ENCODE data around the gene LCOR.
"Not testable (repeated sequence)": the region's sequence is repeated elsewhere in the genome, so short reads cannot be mapped to it uniquely, and the experiment has no call there.

Gene LCOR

DNA sequence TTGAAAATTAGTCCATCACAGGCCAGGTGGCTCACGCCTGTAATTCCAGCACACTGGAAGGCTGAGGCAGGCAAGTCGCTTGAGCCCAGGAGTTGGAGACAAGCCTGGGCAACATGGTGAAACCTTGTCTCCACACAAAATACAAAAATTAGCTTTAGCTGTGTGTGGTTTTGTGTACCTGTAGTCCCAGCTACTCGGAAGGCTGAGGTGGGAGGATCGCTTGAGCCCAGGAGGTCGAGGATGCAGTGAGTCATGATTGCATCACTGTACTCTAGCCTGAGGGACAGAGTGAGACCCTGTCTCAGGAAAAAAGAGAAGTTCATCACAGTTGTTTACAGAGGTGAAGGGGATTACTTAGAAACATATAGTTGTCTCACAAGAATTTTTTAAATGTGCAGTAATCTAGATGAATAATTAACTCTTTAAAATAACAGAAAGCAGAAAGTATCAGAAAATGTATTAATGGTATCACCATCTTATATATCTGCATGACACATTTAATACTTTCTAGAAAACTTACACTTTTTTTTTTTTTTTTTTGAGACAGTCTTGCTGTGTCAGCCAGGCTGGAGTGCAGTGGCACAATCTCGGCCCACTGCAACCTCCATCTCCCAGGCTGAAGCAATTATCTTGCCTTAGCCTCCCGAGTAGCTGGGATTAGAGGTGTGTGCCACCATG lies 8.9 kb downstream of the LCOR start:
- DNase-seq: no peak

DNA sequence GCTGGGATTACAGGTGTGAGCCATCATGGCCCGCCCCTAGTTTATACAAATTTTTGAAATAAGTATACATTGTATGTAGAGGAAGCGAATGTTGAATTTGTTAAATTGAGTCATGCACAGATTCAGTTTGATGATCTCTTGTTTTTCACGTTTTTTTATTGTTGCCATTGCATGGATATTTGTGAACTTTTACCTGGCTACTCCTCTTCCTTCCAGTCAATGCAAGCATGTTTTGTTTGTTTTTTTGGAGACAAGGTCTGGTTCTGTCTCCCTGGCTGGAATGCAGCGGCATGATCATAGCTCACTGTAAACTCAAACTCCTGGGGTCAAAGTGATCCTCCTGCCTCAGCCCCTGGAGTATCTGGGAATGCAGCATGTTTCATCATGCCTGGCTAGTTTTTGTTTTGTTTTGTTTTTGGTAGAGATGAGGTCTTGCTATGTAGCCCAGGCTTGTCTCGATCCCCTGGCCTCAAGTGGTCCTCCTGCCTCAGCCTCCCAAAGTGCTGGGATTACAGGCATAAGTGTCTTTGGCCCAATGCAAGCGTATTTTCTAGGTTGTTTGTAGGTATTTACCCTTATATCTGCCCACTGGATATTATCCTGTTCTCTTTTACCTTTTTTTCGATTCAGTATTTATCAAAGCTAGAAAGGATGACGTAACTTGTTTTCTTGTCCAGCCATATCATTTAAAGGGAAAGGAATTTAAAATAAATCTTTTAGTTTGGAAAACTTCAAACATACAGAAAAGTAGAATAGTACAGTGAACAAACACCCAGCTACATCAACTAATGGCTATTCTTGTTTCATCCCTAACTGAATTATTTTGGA lies 11.0 kb downstream of the LCOR start:
- no peak for DNase-seq

DNA sequence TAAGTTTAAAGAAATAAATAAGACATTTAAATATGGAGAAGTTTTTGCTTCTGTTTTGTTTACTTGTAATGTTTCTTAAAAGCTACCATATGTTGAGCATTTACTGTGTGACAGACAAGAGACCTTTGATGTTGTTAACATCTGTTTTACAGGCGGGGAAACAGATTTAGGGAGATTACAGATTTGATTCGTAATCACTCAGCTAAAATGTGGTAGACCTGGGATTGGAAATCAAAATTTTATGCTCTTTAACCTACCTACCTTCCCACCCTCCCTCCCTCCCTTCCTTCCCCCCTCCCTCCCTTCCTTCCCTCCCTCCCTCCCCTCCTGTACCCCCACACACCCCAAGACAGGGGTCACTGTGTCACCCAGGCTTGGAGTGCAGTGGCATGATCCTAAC lies 11.7 kb downstream of the LCOR start:
- no peak for DNase-seq

DNA sequence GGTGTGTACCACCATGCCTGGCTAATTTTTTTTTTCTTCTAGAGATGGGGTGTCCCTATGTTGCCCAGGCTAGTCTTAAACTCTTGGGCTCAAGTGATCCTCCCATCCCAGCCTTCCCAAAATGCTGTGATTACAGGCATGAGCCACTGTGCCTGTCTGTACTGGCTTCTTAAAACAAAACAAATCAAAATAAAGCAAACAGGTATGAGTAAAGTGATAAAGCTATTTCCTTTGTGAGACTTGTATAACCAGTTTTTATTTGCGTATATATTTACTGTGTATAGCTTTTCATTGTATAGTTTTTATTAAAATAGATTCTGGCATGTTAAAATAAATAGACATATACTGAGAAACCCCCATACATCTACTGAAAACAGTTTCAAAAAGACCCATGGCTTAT lies 14.3 kb downstream of the LCOR start:
- no peak for DNase-seq

DNA sequence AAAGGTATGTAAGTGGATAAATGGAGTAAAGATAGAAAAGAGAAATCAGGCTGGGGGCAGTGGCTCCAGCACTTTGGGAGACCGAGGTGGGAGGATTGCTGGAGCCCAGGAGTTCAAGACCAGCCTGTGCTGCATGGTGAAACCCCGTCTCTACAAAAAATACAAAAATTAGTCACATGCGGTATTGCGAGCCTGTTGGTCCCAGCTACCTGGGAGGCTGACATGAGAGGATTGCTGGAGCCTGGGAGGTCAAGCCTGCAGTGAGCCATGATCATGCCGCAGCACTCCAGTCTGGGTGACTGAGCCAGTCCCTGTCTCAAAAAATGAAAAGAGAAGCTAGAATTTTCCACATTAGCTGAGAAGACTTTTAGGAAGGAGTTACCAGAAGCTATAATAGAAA lies 14.8 kb downstream of the LCOR start:
- DNase-seq: no peak

DNA sequence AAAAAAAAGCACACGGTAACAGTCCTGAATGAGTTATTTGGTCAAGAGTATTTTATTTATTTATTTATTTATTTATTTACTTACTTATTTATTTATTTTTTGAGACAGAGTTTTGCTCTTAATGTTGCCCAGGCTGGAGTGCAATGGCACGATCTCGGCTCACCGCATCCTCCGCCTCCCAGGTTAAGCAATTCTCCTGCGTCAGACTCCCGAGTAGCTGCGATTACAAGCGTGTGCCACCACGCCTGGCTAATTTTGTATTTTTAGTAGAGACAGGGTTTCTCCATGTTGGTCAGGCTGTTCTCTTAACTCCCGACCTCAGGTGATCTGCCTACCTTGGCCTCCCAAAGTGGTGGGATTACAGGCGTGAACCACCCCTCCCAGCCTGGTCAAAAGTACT lies 15.3 kb downstream of the LCOR start:
- not testable (repeated sequence) for DNase-seq

DNA sequence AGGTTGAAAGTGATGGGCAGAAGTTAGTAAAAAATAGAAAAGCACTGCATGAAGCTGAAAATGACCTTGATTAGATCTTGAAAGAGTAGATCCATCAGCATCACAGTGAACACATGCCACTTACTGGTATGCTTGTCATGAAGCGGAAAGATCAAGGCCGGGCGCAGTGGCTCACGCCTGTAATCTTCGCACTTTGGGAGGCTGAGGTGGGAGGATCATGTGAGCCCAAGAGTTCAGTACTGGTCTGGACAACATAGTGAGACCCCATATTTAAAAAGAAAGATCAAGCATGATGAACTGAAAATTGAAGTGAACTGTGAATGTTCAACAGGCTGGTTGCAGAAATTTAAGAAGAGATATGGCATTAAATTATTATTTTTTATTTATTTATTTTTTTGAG lies 18.0 kb downstream of the LCOR start:
- no peak for DNase-seq

DNA sequence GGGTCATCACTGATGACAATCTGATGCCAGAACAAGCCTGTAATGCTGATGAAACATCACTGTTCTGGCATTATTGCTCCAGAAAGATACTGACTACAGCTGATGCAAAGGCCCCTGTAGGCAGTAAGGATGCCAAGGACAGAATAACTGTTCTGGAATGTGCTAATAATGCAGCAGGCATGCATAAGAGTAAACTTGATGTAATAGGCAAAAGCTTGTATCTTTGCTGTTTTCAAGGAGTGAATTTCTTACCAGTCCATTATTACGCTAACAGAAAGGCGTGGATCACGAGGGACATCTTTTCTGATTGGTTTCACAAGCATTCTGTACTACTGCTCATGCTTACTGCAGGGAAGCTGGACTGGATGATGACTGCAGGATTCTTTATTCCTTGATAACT lies 18.7 kb downstream of the LCOR start:
- no peak for DNase-seq

DNA sequence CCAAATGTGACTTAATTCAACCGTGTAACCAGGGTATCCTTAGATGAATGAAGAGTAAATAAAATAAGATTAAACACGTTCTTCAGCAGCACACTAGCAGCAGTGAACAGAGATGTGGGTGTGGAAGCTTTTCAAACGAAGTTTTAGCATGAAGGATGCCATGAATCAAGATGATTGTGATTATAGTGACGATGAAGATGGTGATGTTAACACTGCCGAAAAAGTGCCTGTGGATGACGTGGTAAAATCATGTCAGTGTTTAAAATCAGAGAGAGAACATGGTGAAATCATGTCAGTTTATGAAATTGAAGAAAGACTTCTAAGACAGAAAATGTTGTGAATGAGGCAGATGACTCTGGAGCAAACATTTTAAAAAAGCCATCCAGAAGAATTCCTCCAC lies 19.2 kb downstream of the LCOR start:
- DNase-seq: no peak

DNA sequence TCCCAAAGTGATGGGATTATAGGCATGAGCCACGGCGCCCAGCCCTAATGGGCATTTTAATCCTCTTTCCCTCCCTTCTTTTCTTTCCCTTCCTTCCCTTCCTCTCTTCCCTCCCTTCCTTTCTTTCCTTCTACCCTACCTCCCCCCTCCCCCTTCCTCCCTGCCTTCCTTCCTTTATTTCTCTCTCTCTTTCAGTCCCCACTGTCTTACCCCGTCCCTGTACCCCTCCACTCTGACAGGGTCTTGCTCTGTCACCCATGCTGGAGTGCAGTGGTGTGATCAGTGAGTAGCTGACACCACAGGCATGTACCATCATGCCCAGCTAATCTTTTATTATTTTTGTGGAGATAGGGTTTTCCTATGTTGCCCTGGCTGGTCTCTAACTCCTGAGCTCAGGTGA lies 24.2 kb downstream of the LCOR start:
- DNase-seq: no peak

DNA sequence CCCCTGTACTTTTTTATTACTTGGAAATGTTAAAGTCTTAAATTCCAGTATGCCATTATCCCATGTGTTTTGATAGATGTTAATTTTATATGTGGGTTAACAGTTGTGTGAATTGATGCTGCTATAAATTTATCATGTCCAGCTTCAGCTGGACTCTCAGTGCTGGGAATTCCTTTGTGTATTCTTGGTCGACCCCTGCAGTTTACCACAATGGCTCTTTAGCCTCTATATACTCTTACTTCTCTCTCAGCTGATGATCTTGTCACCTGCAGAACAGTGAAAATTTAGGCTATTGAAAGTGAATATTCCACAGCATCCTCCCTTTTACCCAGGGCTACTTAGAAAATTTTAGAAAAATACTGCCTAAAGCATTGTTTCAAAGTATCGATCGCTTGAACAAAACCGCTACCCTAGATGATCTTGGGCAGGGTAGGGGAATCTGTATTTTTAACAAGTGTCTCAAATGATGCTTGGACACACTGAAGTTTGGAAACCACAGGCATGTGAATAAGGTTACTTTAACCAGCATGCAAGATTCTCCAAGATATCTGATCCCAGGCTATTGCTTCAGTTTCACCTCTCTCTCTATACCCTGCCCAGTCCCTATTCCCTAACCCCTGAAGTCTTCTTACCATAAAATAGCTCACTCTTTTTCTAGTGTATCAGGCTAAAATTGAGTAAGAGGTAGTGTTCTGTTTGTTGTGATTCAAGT lies 25.4 kb downstream of the LCOR start:
- DNase-seq: no peak

DNA sequence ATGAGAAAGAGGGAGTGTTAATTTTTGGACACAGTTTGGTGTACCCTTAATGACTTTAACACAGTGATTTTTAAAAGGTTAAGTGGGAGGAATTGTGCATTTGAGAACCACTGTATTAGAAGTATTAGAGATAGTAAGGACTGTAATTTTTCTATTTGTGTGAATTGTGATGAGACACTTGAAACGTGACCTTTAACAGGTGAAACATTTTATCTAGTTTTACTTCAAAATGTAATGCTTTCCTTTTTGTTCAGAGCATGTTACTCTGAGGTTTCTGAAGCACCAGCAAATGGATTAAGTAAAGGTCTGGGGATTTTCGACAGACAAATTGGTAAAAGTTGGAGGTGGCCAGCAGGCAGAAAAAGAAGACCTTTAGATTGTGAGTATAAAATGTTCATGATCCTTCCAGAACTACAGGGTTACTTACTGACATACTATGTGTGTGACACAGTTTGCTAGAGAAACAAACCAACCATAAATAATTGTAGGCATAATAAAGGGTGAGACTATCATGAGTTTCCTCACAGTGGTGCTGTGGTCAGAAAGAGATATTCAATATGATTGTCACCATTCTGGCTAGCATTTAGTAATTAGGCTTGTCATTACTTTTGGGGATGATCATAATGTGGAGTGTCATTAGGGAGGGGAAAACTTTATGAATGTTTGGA lies 26.1 kb downstream of the LCOR start:
- DNase-seq: no peak

DNA sequence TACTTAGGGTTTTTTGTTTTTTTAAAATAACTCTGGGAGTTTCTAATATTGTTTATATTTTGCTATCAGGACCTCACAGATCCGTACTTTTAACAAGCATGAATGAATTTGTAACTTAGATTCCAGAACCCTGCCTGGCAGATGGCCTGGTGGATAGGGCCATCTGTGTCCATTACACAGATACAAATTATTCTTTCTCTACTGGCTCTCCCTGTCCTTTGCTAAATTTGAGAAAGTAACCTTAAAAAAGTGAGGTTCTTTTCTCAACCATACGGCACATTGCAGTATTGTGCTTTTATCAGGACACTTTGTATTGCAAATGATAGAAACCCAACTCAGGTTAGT lies 26.6 kb downstream of the LCOR start:
- DNase-seq: no peak

DNA sequence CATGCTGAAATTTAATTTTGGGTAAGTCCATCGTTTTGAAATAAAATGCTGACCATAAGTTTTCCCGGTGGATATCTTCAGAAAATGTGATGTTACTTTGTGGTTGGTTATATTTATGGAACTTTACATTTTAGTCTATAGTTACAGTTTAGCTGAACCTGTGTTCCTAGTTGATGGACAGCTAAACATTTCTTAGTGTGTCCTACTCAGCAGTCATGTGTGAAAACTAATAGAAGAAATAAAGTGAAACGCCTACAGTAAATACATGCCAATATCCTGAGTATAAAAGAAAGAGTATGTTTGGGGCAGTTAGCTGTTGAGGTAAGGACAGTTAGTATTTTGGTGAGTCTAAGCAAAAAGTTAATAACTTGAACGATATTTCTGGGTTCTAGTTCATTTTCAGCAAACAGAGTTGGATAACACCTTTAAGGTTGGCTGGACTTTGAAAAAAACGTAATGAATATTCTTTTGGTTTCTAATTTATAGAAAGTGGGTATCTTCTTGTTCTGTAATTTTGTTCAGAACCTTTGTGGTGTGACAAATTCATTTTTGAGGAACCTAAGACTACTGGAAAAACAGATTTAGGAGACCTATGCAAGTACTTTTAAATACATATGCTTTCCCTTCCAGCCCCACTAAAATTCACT lies 28.7 kb downstream of the LCOR start:
- no peak for DNase-seq

DNA sequence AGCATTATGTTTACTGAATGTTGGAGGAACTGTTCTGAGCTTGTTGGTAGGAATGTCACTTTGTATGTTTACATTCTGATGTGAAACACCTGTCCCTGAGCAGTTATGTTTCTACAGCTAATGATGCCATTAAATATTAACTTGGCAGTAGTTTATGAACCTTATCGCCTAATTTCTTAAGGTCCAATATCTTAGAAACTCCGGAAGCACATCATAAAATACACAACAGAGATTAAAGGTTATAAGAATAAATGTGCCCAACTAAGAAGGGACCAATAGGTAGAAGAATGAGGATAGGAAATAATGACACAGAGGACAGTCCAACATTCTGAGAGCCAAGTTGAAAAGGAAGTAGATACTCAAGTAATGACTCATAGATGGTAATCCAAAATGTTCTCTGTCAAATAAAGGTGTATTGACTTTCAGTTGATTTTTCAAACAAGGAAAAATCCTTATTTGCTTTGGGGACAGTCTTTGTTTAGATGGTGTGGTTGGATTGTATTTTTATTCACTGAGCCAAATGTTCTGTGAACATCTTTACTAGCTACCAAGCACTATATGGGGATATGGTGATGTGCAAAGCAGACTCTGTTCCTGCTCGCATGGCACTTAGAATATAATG lies 31.9 kb downstream of the LCOR start:
- DNase-seq: peak; percentile 8

DNA sequence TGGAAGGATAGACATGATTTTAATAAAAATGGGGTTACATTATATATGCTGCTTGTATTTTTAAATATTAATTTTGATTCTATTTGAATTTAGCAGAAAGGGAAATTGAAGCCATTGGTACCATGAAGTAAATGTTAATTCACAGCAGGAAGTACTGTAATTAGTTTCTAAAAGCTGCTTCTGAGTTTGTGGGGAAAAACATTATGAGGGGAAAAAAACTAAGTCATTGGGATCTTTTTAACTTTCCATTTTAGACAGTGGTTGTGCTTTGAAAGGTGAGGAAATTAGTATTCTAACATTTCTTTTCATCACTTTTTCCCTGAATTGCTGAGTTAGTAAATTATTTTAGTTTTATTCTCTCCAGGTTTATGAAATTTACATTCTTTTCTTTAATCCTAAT lies 41.0 kb downstream of the LCOR start:
- DNase-seq: no peak

DNA sequence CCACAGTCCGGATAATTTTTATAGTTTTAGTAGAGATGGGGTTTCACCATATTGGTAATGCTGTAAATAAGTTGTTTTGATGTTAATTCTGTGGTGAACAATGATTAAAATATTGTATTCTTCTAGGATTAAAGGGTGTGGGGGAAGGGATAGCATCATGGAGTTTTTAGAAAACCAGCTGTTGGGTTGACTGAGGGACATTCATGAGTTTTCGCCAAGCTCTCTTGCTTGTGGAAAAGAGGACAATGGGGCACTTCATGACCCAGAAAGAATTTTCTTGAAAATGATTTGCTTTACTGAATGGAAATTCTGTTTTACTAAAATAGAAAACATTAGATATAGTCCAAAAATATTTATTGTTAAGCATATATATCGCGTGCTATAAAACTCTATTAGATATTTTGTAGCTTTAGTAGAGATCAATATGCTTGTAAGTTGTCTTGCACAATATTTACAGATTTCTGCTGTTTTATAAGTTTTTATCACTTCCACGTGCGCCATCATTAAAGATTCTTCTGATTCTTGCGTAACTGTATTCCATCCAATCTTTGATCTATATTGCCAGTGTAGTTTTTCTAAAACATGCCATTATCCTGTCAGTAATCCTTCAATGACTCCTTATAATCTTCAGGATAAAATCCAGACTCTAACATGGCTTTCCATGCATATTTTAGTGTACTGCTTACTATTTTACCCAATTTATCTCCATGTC lies 41.8 kb downstream of the LCOR start:
- no peak for DNase-seq

DNA sequence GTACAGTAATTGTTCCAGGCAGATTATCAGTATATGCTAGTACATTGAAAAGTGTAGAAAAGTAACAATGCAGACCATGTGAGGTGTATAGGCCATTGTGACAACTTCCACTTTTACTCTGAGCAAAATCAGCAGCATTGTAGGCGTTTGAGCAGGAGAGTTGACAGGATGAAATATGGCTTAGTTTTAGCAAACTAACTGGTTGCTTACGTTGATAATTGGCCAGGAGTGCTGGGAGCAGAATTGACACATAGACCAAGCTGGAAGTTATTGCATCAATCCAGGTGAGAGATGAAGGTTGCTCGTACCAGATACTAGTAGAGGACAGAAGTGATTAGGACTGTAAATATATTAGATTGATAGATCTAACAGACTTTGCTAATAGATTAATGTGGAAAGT lies 46.0 kb downstream of the LCOR start:
- no peak for DNase-seq

DNA sequence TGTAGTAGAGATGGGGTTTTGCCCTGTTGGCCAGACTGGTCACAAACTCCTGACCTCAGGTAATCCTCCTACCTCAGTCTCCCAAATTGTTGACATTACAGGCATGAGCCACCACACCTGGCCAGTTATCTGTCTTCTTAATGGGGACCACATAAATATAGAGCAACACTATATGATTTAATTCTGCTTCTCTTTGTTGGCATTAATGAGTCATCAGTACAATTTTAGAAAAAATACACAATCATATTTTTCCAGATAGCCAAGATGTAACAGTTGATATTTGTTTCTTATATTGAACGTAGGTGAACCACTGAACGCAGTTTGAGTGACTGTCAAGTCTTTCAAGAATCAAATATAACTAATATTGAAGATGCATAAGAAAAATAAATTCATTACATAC lies 48.5 kb downstream of the LCOR start:
- DNase-seq: no peak

DNA sequence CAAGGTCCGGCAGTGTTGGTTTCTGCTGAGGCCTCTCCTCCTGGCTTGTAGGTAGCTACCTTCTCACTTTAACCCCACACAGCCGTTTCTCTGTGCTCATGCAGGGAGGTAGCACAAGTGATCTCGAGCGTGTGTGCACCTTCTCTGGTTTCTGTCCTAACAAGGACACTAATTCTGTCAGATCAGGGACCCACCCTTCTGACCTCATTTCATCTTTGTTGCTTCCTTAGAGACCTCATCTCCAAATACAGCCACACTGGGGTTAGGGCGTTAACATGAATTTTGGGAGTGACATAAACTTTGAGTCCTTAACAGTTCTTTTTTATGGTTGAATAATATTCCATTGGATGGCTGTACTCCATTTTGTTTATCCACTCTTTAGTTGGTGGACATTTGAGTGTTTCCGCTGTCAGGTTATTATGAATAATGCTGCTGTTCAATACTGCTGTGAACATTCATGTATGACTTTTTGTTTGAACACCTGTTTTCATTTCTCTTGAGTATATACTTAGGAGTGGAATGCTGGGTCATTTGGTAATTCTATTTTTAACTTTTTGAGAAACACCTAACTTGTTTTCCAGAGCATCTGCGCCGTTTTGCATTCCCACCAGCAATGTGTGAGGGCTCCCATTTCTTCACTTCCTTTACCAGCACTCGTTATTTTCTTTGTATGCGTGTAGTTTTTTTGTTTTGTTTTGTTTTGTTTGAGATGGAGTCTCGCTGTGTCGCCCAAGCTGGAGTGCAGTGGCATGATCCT lies 57.5 kb downstream of the LCOR start:
- peak; percentile 5 for DNase-seq

DNA sequence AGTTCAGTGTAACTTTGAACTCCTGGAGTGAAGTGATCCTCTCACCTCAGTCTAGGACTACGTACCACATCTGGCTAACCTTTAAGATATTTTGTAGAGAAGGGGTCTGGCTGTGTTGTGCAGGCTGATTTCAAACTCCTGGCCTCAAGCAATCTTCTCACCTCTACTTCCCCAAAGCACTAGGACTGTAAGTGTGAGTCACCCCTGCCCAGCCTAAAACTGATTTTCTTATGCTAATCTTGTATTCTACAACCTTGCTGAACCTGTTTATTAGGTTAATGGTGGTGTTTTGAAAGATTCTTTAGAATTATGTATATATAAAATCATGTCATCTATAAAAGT lies 58.0 kb downstream of the LCOR start:
- DNase-seq: no peak
